ENCODE measurements around the gene FAM227A.

The FAM227A gene

GRCh38 chr22:38699143-38699542 is 43.0 kb upstream of the FAM227A start:
- TF ChIP-seq POLR2AphosphoS5 (IDR thresholded peaks at IDR 0.05; ENCODE audit: low read depth) (no peak), SPI1 (IDR thresholded peaks at IDR 0.05; ENCODE audit: borderline replicate concordance, low read depth) (no peak), GABPA (IDR thresholded peaks at IDR 0.05; ENCODE audit: low read depth) (no peak), REST (IDR thresholded peaks at IDR 0.05; ENCODE audit: insufficient replicate concordance, low read depth) (no peak), CTCF (IDR thresholded peaks at IDR 0.05; ENCODE audit: insufficient read depth, low read length) (no peak)
- no peaks in the 10 kb centered on the region for H3K27me3 ChIP-seq (ENCODE audit: insufficient read depth, poor library complexity, severe bottlenecking)
- H3K27ac ChIP-seq (replicated peaks), result no peak overlapping the region
- DNase-seq (ENCODE audit: low read depth in 1 of 2, low spot score in 1 of 2), result no peak
- H3K4me3 ChIP-seq (replicated peaks; ENCODE audit: insufficient read depth, low read length), result no peak overlapping the region

- H3K4me3 ChIP-seq (replicated peaks; ENCODE audit: insufficient read depth, low read length), result no peak overlapping the region
- H3K27ac ChIP-seq (replicated peaks), result no peak overlapping the region
- no peak for DNase-seq (ENCODE audit: low read depth in 1 of 2, low spot score in 1 of 2)
- no peak for TF ChIP-seq SPI1 (IDR thresholded peaks at IDR 0.05; ENCODE audit: borderline replicate concordance, low read depth)
- TF ChIP-seq POLR2AphosphoS5 (IDR thresholded peaks at IDR 0.05; ENCODE audit: low read depth), result no peak
- no peak for TF ChIP-seq REST (IDR thresholded peaks at IDR 0.05; ENCODE audit: insufficient replicate concordance, low read depth)
- no peaks in the 10 kb centered on the region for H3K27me3 ChIP-seq (ENCODE audit: insufficient read depth, poor library complexity, severe bottlenecking)
Observed at GRCh38 chr22:38698407-38699094, 42.4 kb upstream of the FAM227A start.

- Histone ChIP-seq H3K27ac (replicated peaks) (no peak overlapping the region), H3K27me3 (ENCODE audit: insufficient read depth, poor library complexity, severe bottlenecking) (no peaks in the 10 kb centered on the region), H3K4me3 (replicated peaks; ENCODE audit: insufficient read depth, low read length) (no peak overlapping the region)
- TF ChIP-seq GABPA (IDR thresholded peaks at IDR 0.05; ENCODE audit: low read depth) (no peak), POLR2AphosphoS5 (IDR thresholded peaks at IDR 0.05; ENCODE audit: low read depth) (no peak), SPI1 (IDR thresholded peaks at IDR 0.05; ENCODE audit: borderline replicate concordance, low read depth) (no peak), CTCF (IDR thresholded peaks at IDR 0.05; ENCODE audit: insufficient read depth, low read length) (no peak), REST (IDR thresholded peaks at IDR 0.05; ENCODE audit: insufficient replicate concordance, low read depth) (no peak)
- DNase-seq (ENCODE audit: low read depth in 1 of 2, low spot score in 1 of 2), result no peak
Observed at GRCh38 chr22:38697425-38698089, 41.4 kb upstream of the FAM227A start.

All from HL-60 (cell line).